Endothelial cell of umbilical vein (primary cell): ENCODE results near the gene MED25. TPM values are rescaled to one million over a fixed set of nuclear protein-coding genes. Genes with fewer than 3 reads are reported as not detected.

Experiments
- BruUV-seq: library from RNA; stranded (reverse); fragments of 400-500 nt; replicated peaks from 2 replicates; lab custom pipeline; 2021; lab: Mats Ljungman, UMichigan
- CTCF ChIA-PET: fragments of 300-600, 350-600 bp; sonication (Branson Sonifier 250); formaldehyde crosslinking; loops from one replicate; lab custom pipeline; 2021; ENCODE audit warnings: antibody characterized with exemption, inconsistent platforms; lab: Charles Lee
- POLR2A ChIA-PET: fragments of 300-600, 350-600 bp; sonication (Branson Sonifier 250); formaldehyde crosslinking; loops from one replicate; lab custom pipeline; 2021; ENCODE audit warnings: antibody characterized with exemption, inconsistent platforms; lab: Charles Lee
- DNase-seq: peaks from one replicate; pipeline ENCODE4 v3.0.0-alpha.2; 2011; ENCODE audit warnings: low read depth, low spot score
- FAIRE-seq: peaks from 2 replicates; lab custom pipeline; 2011; peaks lifted over from hg19 to GRCh38; lab: Jason Lieb, UNC
- H2AFZ ChIP-seq: 2 replicates; pipeline ENCODE4 v1.6.0; 2012; ENCODE audit warnings: low read depth, low read length, control low read depth, inconsistent platforms
- H3K27ac ChIP-seq: 2 replicates; pipeline ENCODE4 v1.5.1; 2011; ENCODE audit warnings: low read depth, mild to moderate bottlenecking, control low read depth, low read length, moderate library complexity; ENCODE audit not compliant: insufficient read depth
- H3K27me3 ChIP-seq, 2 experiments: 2 replicates each; pipeline versions ENCODE4 v1.6.0 to v1.6.1; 2011; ENCODE audit warnings: low read length in 2 of 2, mixed read lengths in 1 of 2; ENCODE audit not compliant: control insufficient read depth in 2 of 2, insufficient read depth in 2 of 2
- H3K36me3 ChIP-seq, 2 experiments: 2 replicates in 1 of 2; 3 replicates in 1 of 2; pipeline ENCODE4 v1.5.1; 2011; ENCODE audit warnings: low read length in 2 of 2, mild to moderate bottlenecking in 1 of 2, moderate library complexity in 1 of 2; ENCODE audit not compliant: control insufficient read depth in 2 of 2, insufficient read depth in 2 of 2; ENCODE audit errors: extremely low read depth in 1 of 2
- H3K4me1 ChIP-seq: 3 replicates; pipeline ENCODE4 v1.5.1; 2011; ENCODE audit warnings: mild to moderate bottlenecking, low read length; ENCODE audit not compliant: control insufficient read depth, insufficient read depth; ENCODE audit errors: extremely low read depth
- H3K4me2 ChIP-seq: 2 replicates; pipeline ENCODE4 v1.6.1; 2011; ENCODE audit warnings: low read length, control low read depth, mixed read lengths; ENCODE audit not compliant: insufficient read depth
- H3K4me3 ChIP-seq, 3 experiments: fragments of 200-600 bp in 1 of 3; sonication (generic), shearing (Covaris generic) in 1 of 3; replicated peaks in 1 of 3; 2 replicates each; pipeline ENCODE4 v1.5.1; 2011 to 2016; ENCODE audit warnings: control low read depth in 3 of 3, low read length in 3 of 3, mild to moderate bottlenecking in 2 of 3, inconsistent platforms in 1 of 3, low read depth in 1 of 3, moderate library complexity in 1 of 3; ENCODE audit not compliant: insufficient read depth in 1 of 3
- H3K79me2 ChIP-seq: 2 replicates; pipeline ENCODE4 v1.6.0; 2012; ENCODE audit warnings: low read length, inconsistent platforms; ENCODE audit not compliant: control insufficient read depth, insufficient read depth
- H3K9ac ChIP-seq: replicated peaks from 2 replicates; pipeline ENCODE3; 2011; ENCODE audit warnings: low read length, control low read depth; ENCODE audit not compliant: insufficient read depth; ENCODE audit errors: extremely low read depth
- H3K9me1 ChIP-seq: replicated peaks from 3 replicates; pipeline ENCODE4 v1.6.0; 2011; ENCODE audit warnings: mild to moderate bottlenecking, low read length; ENCODE audit not compliant: control insufficient read depth, insufficient read depth; ENCODE audit errors: extremely low read depth
- H3K9me3 ChIP-seq: replicated peaks from 2 replicates; pipeline ENCODE4 v1.5.1; 2012; ENCODE audit warnings: low read length, inconsistent platforms; ENCODE audit not compliant: control insufficient read depth, insufficient read depth
- H4K20me1 ChIP-seq: replicated peaks from 2 replicates; pipeline ENCODE3; 2011; ENCODE audit warnings: mild to moderate bottlenecking, low read length; ENCODE audit not compliant: control insufficient read depth, insufficient read depth; ENCODE audit errors: extremely low read depth
- EZH2 ChIP-seq: IDR thresholded peaks from 2 replicates; pipeline ENCODE4 v1.6.1; 2012; ENCODE audit warnings: borderline replicate concordance, low read depth, mild to moderate bottlenecking, moderate library complexity, low read length, inconsistent platforms; ENCODE audit not compliant: severe bottlenecking
- FOS ChIP-seq: IDR thresholded peaks from 2 replicates; pipeline ENCODE4 v1.6.1; 2011; ENCODE audit warnings: mild to moderate bottlenecking, low read length, moderate library complexity, borderline replicate concordance; ENCODE audit not compliant: insufficient read depth
- GATA2 ChIP-seq: IDR thresholded peaks from 2 replicates; pipeline ENCODE4 v1.7.0; 2011; ENCODE audit warnings: low read depth, mild to moderate bottlenecking, moderate library complexity, mixed read lengths, low read length; ENCODE audit not compliant: insufficient read length, insufficient read depth
- JUN ChIP-seq: IDR thresholded peaks from 2 replicates; pipeline ENCODE4 v1.6.1; 2011; ENCODE audit warnings: borderline replicate concordance, low read depth; ENCODE audit not compliant: insufficient read length, insufficient read depth
- MYC ChIP-seq: IDR thresholded peaks from one replicate; pipeline ENCODE4 v1.6.1; 2011; ENCODE audit warnings: mild to moderate bottlenecking, low read depth, low read length
- POLR2A ChIP-seq: IDR thresholded peaks from 2 replicates; pipeline ENCODE4 v1.6.1; 2012; ENCODE audit warnings: low read depth, mild to moderate bottlenecking, control low read depth, low read length
- POLR2AphosphoS5 ChIP-seq: IDR thresholded peaks from 2 replicates; pipeline ENCODE4 v1.6.1; 2012; ENCODE audit warnings: low read depth, mild to moderate bottlenecking, control low read depth, low read length, moderate library complexity; ENCODE audit not compliant: insufficient read depth
- dilution Hi-C: fragments of 300-500 bp; cut with MboI; formaldehyde crosslinking; loops from one replicate; pipeline ENCODE4 v1.15.0; 2019; ENCODE audit warnings: low sequenced_read_pairs; ENCODE audit not compliant: extremely low pct_ligation_motif_present
- intact Hi-C: fragments of 100-400 bp; cut with micrococcal nuclease; formaldehyde crosslinking; loops from one replicate; pipeline ENCODE4 v1.10.0; 2022
- polyA plus RNA-seq, 4 experiments: library from polyadenylated mRNA; depleted of rRNA in 3 of 4; stranded (reverse) in 3 of 4; unstranded in 1 of 4; fragments of >200 nt; gene quantifications; 2 replicates each; pipeline versions ENCODE4 v1.2.1 to v1.2.3, GENCODE V29; 2011 to 2012; ENCODE audit warnings: missing spikeins in 1 of 4
- total RNA-seq: library from RNA; stranded (reverse); gene quantifications from 2 replicates; pipeline ENCODE4 v1.2.3, GENCODE V29; 2021
- TF ChIP-seq, protein P1 (sequence below): IDR thresholded peaks from 2 replicates; pipeline ENCODE4 v1.6.1; 2011; ENCODE audit not compliant: insufficient read depth, insufficient read length
- TF ChIP-seq, protein P2 (sequence below), 2 donors: IDR thresholded peaks; 1 replicate in 1 of 2; 2 replicates in 1 of 2; pipeline ENCODE4 v1.5.1; 2011; ENCODE audit warnings: low read length in 2 of 2, mild to moderate bottlenecking in 2 of 2, moderate library complexity in 2 of 2, control low read depth in 1 of 2, inconsistent platforms in 1 of 2, low read depth in 1 of 2; ENCODE audit not compliant: insufficient read depth in 1 of 2; ENCODE audit errors: extremely low read depth in 1 of 2

Gene MED25
- total and polyA plus RNA-seq, 2 donors (not counting 3 experiments of a cell fraction or from before 2014, with no cell fraction given), result 31.7 to 62.9 TPM

DNA sequence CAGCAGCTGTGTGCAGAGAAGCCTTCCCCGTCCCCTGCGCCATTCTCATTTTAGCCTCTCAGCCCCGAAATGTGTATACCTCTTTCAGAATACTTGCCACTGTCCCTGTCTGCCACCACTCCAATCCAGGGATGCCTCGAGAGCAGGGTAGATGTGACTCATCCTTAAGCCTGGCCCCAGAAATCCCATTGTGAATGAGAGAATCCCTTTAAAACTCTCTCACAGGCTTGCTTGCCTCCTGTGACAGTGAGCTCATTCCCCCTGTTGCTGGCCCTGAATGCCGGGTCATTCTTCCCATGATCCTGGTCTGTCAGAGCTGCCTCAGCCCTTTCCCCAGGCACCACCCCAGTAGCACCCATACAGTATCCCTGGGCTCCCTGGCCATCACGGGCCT lies 41.7 kb upstream of the MED25 start:
- Histone ChIP-seq H3K4me2 (no peak overlapping the region), H3K27ac (no peak overlapping the region), H3K9me1 (no peaks in the 10 kb centered on the region), H4K20me1 (no peaks in the 10 kb centered on the region), H3K4me1 (no peaks in the 10 kb centered on the region), H2AFZ (no peak overlapping the region), H3K9me3 (no peaks in the 10 kb centered on the region), H3K79me2 (peaks cover 17% of the 10 kb centered on the region), H3K36me3 (peaks cover 0 to 6% of the 10 kb centered on the region in 2 experiments), H3K9ac (no peak overlapping the region), H3K27me3 (no peaks in the 10 kb centered on the region), H3K4me3 (no peak overlapping the region)
- dilution Hi-C loops, result no loop called here
- FAIRE-seq (no peak), DNase-seq (no peak)
- BruUV-seq, result no TSS peak
- intact Hi-C loops, result no loop called here
- TF ChIP-seq JUN (no peak), FOS (no peak), POLR2AphosphoS5 (no peak), POLR2A (no peak), EZH2 (no peak), GATA2 (no peak), MYC (no peak)
- TF ChIP-seq, protein P1, sequence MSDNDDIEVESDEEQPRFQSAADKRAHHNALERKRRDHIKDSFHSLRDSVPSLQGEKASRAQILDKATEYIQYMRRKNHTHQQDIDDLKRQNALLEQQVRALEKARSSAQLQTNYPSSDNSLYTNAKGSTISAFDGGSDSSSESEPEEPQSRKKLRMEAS, result no peak
- TF ChIP-seq, protein P2, sequence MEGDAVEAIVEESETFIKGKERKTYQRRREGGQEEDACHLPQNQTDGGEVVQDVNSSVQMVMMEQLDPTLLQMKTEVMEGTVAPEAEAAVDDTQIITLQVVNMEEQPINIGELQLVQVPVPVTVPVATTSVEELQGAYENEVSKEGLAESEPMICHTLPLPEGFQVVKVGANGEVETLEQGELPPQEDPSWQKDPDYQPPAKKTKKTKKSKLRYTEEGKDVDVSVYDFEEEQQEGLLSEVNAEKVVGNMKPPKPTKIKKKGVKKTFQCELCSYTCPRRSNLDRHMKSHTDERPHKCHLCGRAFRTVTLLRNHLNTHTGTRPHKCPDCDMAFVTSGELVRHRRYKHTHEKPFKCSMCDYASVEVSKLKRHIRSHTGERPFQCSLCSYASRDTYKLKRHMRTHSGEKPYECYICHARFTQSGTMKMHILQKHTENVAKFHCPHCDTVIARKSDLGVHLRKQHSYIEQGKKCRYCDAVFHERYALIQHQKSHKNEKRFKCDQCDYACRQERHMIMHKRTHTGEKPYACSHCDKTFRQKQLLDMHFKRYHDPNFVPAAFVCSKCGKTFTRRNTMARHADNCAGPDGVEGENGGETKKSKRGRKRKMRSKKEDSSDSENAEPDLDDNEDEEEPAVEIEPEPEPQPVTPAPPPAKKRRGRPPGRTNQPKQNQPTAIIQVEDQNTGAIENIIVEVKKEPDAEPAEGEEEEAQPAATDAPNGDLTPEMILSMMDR (IDR thresholded peaks at IDR 0.05; ENCODE audit: extremely low read depth in 1 of 2, insufficient read depth in 1 of 2, low read depth in 1 of 2, low read length in 2 of 2), result no peak
- POLR2A ChIA-PET, result no interaction called here
- CTCF ChIA-PET, result no interaction called here
